Measurements from ENCODE around the gene PSMB10.

Gene PSMB10

GRCh38 chr16:67923414-67924116, 13.1 kb downstream of the PSMB10 start:
- DNase-seq (ENCODE audit: low read depth): no peak
- no peak overlapping the region for H3K4me3 ChIP-seq (ENCODE audit: control insufficient read depth, low read depth, low read length)
- TF ChIP-seq CTCF (conservative IDR thresholded peaks at IDR 0.05; ENCODE audit: control insufficient read depth, insufficient read depth, low read depth, low read length): no peak

GRCh38 chr16:67922740-67923139, 13.9 kb downstream of the PSMB10 start:
- DNase-seq (ENCODE audit: low read depth): no peak
- no peak overlapping the region for H3K4me3 ChIP-seq (ENCODE audit: control insufficient read depth, low read depth, low read length)
- TF ChIP-seq CTCF (conservative IDR thresholded peaks at IDR 0.05; ENCODE audit: control insufficient read depth, insufficient read depth, low read depth, low read length): no peak

- TF ChIP-seq CTCF (conservative IDR thresholded peaks at IDR 0.05; ENCODE audit: control insufficient read depth, insufficient read depth, low read depth, low read length): no peak
- H3K4me3 ChIP-seq (ENCODE audit: control insufficient read depth, low read depth, low read length): no peak overlapping the region
- no peak for DNase-seq (ENCODE audit: low read depth)
Observed at GRCh38 chr16:67922221-67922620, 14.4 kb downstream of the PSMB10 start.

GRCh38 chr16:67919622-67920221, 16.9 kb downstream of the PSMB10 start:
- no peak overlapping the region for H3K4me3 ChIP-seq (ENCODE audit: control insufficient read depth, low read depth, low read length)
- DNase-seq (ENCODE audit: low read depth): no peak
- no peak for TF ChIP-seq CTCF (conservative IDR thresholded peaks at IDR 0.05; ENCODE audit: control insufficient read depth, insufficient read depth, low read depth, low read length)

- peak; percentile 95 for DNase-seq (ENCODE audit: low read depth)
- no peak overlapping the region for H3K4me3 ChIP-seq (ENCODE audit: control insufficient read depth, low read depth, low read length)
- no peak for TF ChIP-seq CTCF (conservative IDR thresholded peaks at IDR 0.05; ENCODE audit: control insufficient read depth, insufficient read depth, low read depth, low read length)
Observed at GRCh38 chr16:67917852-67918236, 18.8 kb downstream of the PSMB10 start.

GRCh38 chr16:67917140-67917851, 19.4 kb downstream of the PSMB10 start:
- no peak for DNase-seq (ENCODE audit: low read depth)
- no peak for TF ChIP-seq CTCF (conservative IDR thresholded peaks at IDR 0.05; ENCODE audit: control insufficient read depth, insufficient read depth, low read depth, low read length)
- no peak overlapping the region for H3K4me3 ChIP-seq (ENCODE audit: control insufficient read depth, low read depth, low read length)
